A549 (cell line): ENCODE measurements around the gene FAM151B. TPM values are rescaled to one million over a fixed set of nuclear protein-coding genes. Genes with fewer than 3 reads are reported as not detected.

Experiments
- ATAC-seq, 2 experiments: fragments of 200-7000 bp in 1 of 2; fragments of >200 bp in 1 of 2; cut with Nextera tagmentation in 1 of 2; cut with Tn5 transposase in 1 of 2; 3 replicates each; pipeline versions ENCODE4 v1.8.0 to v1.9.1; 2018 to 2020; ENCODE audit warnings: mild to moderate bottlenecking in 1 of 2, moderate library complexity in 1 of 2
- CTCF ChIA-PET: fragments of 300-600 bp; sonication (Branson Sonifier 250); formaldehyde crosslinking; extraction: SDS; loops from one replicate; lab custom pipeline; 2021; ENCODE audit warnings: antibody characterized with exemption, inconsistent platforms; lab: Yijun Ruan, JAX
- POLR2A ChIA-PET: fragments of 350-600 bp; formaldehyde crosslinking; extraction: SDS; loops from one replicate; lab custom pipeline; 2021; ENCODE audit warnings: antibody characterized with exemption, inconsistent platforms; lab: Yijun Ruan, JAX
- DNase-seq, 2 experiments: peaks; one replicate each; pipeline versions ENCODE4 v3.0.0 to v3.0.0-alpha.2; 2011 to 2016; ENCODE audit warnings: low read depth in 1 of 2, low spot score in 1 of 2
- FAIRE-seq: peaks from 2 replicates; lab custom pipeline; 2011; peaks lifted over from hg19 to GRCh38; lab: Jason Lieb, UNC
- H3K27ac ChIP-seq, 2 experiments: fragments of >200 bp; sonication (Bioruptor Twin); formaldehyde crosslinking; 3 replicates each; pipeline ENCODE4 v1.5.1; 2016 to 2017
- H3K4me1 ChIP-seq: fragments of >200 bp; sonication (Bioruptor Twin); formaldehyde crosslinking; 3 replicates; pipeline ENCODE4 v1.6.1; 2016
- H3K4me2 ChIP-seq: fragments of >200 bp; sonication (Bioruptor Twin); formaldehyde crosslinking; 3 replicates; pipeline ENCODE4 v1.6.1; 2016
- H3K4me3 ChIP-seq: fragments of >200 bp; sonication (Bioruptor Twin); formaldehyde crosslinking; 3 replicates; pipeline ENCODE4 v1.5.1; 2016
- H3K9me3 ChIP-seq: fragments of >200 bp; sonication (Bioruptor Twin); formaldehyde crosslinking; 3 replicates; pipeline ENCODE4 v1.6.1; 2016
- CHD4 ChIP-seq: fragments of 200-600 bp; sonication (generic); IDR thresholded peaks from 2 replicates; pipeline ENCODE4 v1.6.1; 2016; ENCODE audit warnings: antibody characterized with exemption, mild to moderate bottlenecking, borderline replicate concordance
- CTCF ChIP-seq: fragments of >200 bp; sonication (Bioruptor Twin); formaldehyde crosslinking; IDR thresholded peaks from 3 replicates; pipeline ENCODE4 v1.5.1; 2016
- EHMT2 ChIP-seq: fragments of 200-600 bp; sonication (generic); IDR thresholded peaks from 2 replicates; pipeline ENCODE4 v1.6.1; 2016; ENCODE audit warnings: antibody characterized with exemption, low read depth, mild to moderate bottlenecking, moderate library complexity
- ELK1 ChIP-seq: fragments of 150-350 bp; IDR thresholded peaks from 2 replicates; pipeline ENCODE4 v1.6.1; 2014; ENCODE audit warnings: low read depth, mild to moderate bottlenecking, low read length
- ESRRA ChIP-seq: fragments of 150-350 bp; IDR thresholded peaks from 2 replicates; pipeline ENCODE4 v1.6.1; 2014; ENCODE audit warnings: mild to moderate bottlenecking, low read length, borderline replicate concordance
- HMGXB4 ChIP-seq: fragments of 250-450 bp; sonication (Bioruptor Pico); IDR thresholded peaks from 2 replicates; pipeline ENCODE4 v1.5.0; 2021; ENCODE audit warnings: mild to moderate bottlenecking, moderate library complexity, borderline replicate concordance
- HOXB13 ChIP-seq: fragments of 250-450 bp; sonication (Bioruptor Pico); IDR thresholded peaks from 2 replicates; pipeline ENCODE4 v1.5.0; 2020; ENCODE audit warnings: low read depth, mild to moderate bottlenecking, moderate library complexity
- HOXB5 ChIP-seq: fragments of 250-450 bp; sonication (Bioruptor Pico); IDR thresholded peaks from 2 replicates; pipeline ENCODE4 v1.5.0; 2020; ENCODE audit warnings: mild to moderate bottlenecking, moderate library complexity
- KDM5A ChIP-seq: fragments of 200-600 bp; sonication (generic); IDR thresholded peaks from 2 replicates; pipeline ENCODE4 v1.6.1; 2016; ENCODE audit warnings: antibody characterized with exemption, mild to moderate bottlenecking
- MAZ ChIP-seq: fragments of 150-350 bp; IDR thresholded peaks from 2 replicates; pipeline ENCODE4 v1.6.1; 2014; ENCODE audit warnings: antibody characterized with exemption, low read depth, low read length, borderline replicate concordance
- MYC ChIP-seq: IDR thresholded peaks from 2 replicates; pipeline ENCODE4 v1.6.1; 2012; ENCODE audit warnings: mild to moderate bottlenecking, inconsistent platforms, low read length, improper control_type of control experiment, borderline replicate concordance
- NR3C1 ChIP-seq: fragments of >200 bp; sonication (Bioruptor Twin); formaldehyde crosslinking; IDR thresholded peaks from 3 replicates; pipeline ENCODE4 v1.6.1; 2017
- PHF8 ChIP-seq: fragments of 200-600 bp; sonication (generic); IDR thresholded peaks from 2 replicates; pipeline ENCODE4 v1.6.1; 2016; ENCODE audit warnings: low read depth, mild to moderate bottlenecking, antibody characterized with exemption, moderate library complexity, borderline replicate concordance
- POLR2A ChIP-seq: IDR thresholded peaks from 2 replicates; pipeline ENCODE4 v1.6.1; 2012; ENCODE audit warnings: mild to moderate bottlenecking, low read length
- RARB ChIP-seq: fragments of 250-450 bp; sonication (Bioruptor Pico); IDR thresholded peaks from 2 replicates; pipeline ENCODE4 v1.8.0; 2021; ENCODE audit warnings: mild to moderate bottlenecking, moderate library complexity
- RCOR1 ChIP-seq: fragments of 150-350 bp; IDR thresholded peaks from 2 replicates; pipeline ENCODE4 v1.6.1; 2014; ENCODE audit warnings: antibody characterized with exemption, low read length, low read depth
- RNF2 ChIP-seq: fragments of 200-600 bp; sonication (generic); IDR thresholded peaks from 2 replicates; pipeline ENCODE4 v1.6.1; 2016; ENCODE audit warnings: low read depth, mild to moderate bottlenecking, antibody characterized with exemption, moderate library complexity, borderline replicate concordance
- USF2 ChIP-seq: fragments of 450-650 bp; IDR thresholded peaks from 2 replicates; pipeline ENCODE4 v1.6.1; 2014; ENCODE audit warnings: antibody characterized with exemption
- ZC3H11A ChIP-seq: fragments of 450-650 bp; IDR thresholded peaks from 2 replicates; pipeline ENCODE4 v1.6.1; 2014; ENCODE audit warnings: antibody characterized with exemption, mild to moderate bottlenecking
- ZFP36 ChIP-seq: fragments of 450-650 bp; IDR thresholded peaks from 2 replicates; pipeline ENCODE4 v1.6.1; 2014; ENCODE audit warnings: borderline replicate concordance; ENCODE audit not compliant: partially characterized antibody
- WGBS: methylation state at CpG from one replicate; pipeline ENCODE4 v1.1.6; 2017; ENCODE audit errors: missing lambda C conversion rate; 5-methylcytosine and 5-hydroxymethylcytosine counted together
- polyA plus RNA-seq, 4 experiments: library from polyadenylated mRNA; depleted of rRNA in 3 of 4; stranded (reverse); fragments of >200 nt; fragmentation: RNase III in 1 of 4; extraction: RNeasy Plus Mini Kit Qiagen cat#74134 plus additional on column Dnase treatment in 1 of 4; gene quantifications; 2 replicates in 3 of 4; 3 replicates in 1 of 4; pipeline ENCODE4 v1.2.3, GENCODE V29; 2011 to 2017
- TF ChIP-seq, protein P1 (sequence below): fragments of >200 bp; sonication (Bioruptor Twin); formaldehyde crosslinking; IDR thresholded peaks from 2 replicates; pipeline ENCODE4 v1.6.1; 2016

FAM151B gene
- polyA plus RNA-seq, 2 of the 4 experiments (the other 2 are of a cell fraction), result 2.2 to 3.2 TPM

DNA sequence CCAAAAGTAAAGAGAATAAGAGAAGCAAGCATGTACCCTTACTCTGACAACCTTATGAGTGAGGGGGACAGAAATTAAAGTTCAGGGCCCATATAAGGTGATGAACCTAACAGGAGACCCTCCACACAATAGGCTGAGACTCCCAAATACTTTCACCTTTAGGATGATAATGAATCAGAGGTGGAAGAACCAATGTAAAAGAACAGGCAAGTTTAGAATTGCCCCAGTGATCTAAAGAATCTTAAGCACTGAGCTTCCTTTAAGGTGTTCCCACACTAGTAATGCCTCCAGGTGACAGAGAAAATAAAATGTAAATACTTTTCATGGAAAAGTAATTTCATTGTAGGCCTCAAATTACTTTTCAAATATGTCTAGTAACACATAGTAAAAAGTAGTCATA lies 8.2 kb upstream of the FAM151B start:
- ATAC-seq, result no peak
- no peak for FAIRE-seq
- no peak overlapping the region for H3K27ac ChIP-seq

DNA sequence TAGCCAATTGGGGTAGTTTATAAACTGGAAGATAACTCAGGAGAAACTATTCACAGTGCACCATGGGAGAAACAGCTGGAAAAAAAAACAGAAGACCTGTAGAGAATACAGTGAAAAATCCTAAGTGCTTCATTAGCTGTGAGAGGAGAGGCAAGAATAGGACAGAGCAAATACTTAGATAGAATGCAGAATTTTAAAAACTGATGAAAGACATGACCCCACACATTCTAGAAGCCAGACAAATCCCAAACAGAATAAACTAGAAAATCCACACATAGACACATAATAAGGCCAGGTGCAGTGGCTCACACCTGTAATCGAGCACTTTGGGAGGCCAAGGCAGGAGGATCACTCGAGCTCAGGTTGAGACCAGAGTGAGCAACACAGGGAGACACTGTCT lies 7.5 kb upstream of the FAM151B start:
- Histone ChIP-seq H3K4me1 (no peaks in the 10 kb centered on the region), H3K4me3 (no peak overlapping the region), H3K4me2 (no peak overlapping the region), H3K9me3 (peaks cover 5% of the 10 kb centered on the region; the same call in 1 of the 3 replicates), H3K27ac (no peak overlapping the region)
- ATAC-seq (no peak), FAIRE-seq (no peak)
- 91% methylated on average over 2 of the region's 2 CpGs for WGBS
- POLR2A ChIA-PET, result no interaction called here
- no peak for TF ChIP-seq ZFP36
- TF ChIP-seq RARB (CRISPR knock-in tag), result no peak
- TF ChIP-seq MAZ, result no peak
- TF ChIP-seq HOXB5, result no peak
- TF ChIP-seq, all 56 proteins: peak for 0
- CTCF ChIA-PET, result interaction anchor here (0.9 to 3.6 kb wide), 9 partner anchors 13 to 192 kb away, joined by 3 to 14 read pairs (median 4); no protein-coding TSS in a partner anchor
- DNase-seq, result no peak

More for the DNA sequence above, 8.2 kb upstream of the FAM151B start:
- Histone ChIP-seq H3K4me1 (no peaks in the 10 kb centered on the region), H3K4me3 (no peak overlapping the region), H3K9me3 (peaks cover 5% of the 10 kb centered on the region; the same call in 1 of the 3 replicates), H3K4me2 (no peak overlapping the region)
- no peak for DNase-seq
- ChIA-PET CTCF (interaction anchor here (1.0 to 3.6 kb wide), 4 partner anchors 17 to 193 kb away, joined by 3 to 14 read pairs (median 4); no protein-coding TSS in a partner anchor), POLR2A (no interaction called here)
- TF ChIP-seq MAZ (no peak), HOXB13 (no peak), PHF8 (no peak), NR3C1 (no peak), HMGXB4 (CRISPR knock-in tag) (no peak), RNF2 (no peak), CTCF (no peak), EHMT2 (no peak), POLR2A (no peak), ESRRA (no peak), ZC3H11A (no peak), KDM5A (no peak), USF2 (no peak), ZFP36 (no peak), MYC (no peak), ELK1 (no peak), CHD4 (no peak), RCOR1 (no peak)
- TF ChIP-seq, protein P1, sequence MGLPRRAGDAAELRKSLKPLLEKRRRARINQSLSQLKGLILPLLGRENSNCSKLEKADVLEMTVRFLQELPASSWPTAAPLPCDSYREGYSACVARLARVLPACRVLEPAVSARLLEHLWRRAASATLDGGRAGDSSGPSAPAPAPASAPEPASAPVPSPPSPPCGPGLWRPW, result no peak
